GM12891 (cell line): ENCODE data around the gene SESTD1.

ENCODE experiments used
- PAX5 ChIP-seq: IDR thresholded peaks from 2 replicates; pipeline ENCODE4 v1.6.1; 2011; ENCODE audit warnings: low read length, moderate library complexity, mild to moderate bottlenecking; ENCODE audit not compliant: insufficient read depth, severe bottlenecking
- POLR2A ChIP-seq: IDR thresholded peaks from 2 replicates; pipeline ENCODE4 v1.6.1; 2011; ENCODE audit warnings: low read depth, low read length, control low read depth
- POLR2AphosphoS5 ChIP-seq: IDR thresholded peaks from 2 replicates; pipeline ENCODE4 v1.6.1; 2011; ENCODE audit warnings: low read depth, low read length, control low read depth
- POU2F2 ChIP-seq: IDR thresholded peaks from 2 replicates; pipeline ENCODE4 v1.6.1; 2011; ENCODE audit warnings: low read depth, mild to moderate bottlenecking, control low read depth, low read length, moderate library complexity
- SPI1 ChIP-seq: IDR thresholded peaks from 2 replicates; pipeline ENCODE4 v1.6.1; 2011; ENCODE audit warnings: low read depth, low read length, control low read depth
- TAF1 ChIP-seq: IDR thresholded peaks from 2 replicates; pipeline ENCODE4 v1.6.1; 2011; ENCODE audit warnings: low read depth, low read length, control low read depth

DNA sequence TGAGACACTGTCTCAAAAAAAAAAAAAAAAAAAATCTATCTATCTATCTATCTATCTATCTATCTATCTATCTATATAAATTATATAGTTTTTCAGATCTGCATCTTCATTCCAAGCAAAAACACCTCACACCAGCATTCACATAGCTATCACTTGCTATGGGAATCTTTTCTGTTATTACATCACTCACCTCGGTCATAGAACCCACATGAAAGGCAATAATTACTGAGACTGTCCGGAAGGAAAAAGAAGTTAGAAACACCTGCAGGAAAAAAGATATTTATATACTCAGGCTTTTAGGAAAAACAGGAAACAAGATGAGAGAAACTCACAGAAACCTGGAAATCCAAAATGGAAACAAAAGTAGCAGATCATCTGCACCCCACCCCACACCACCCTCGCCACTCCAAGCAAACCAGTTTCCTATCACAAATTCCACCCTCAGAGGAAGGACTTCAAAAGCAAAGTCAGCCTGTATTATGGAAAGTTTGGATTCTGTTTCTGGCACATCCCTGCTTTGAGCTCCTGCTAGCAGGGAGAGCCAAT is 192.7 kb downstream of the SESTD1 start:
- no peak for TF ChIP-seq POLR2A
- no peak for TF ChIP-seq POLR2AphosphoS5
- TF ChIP-seq SPI1: no peak
- no peak for TF ChIP-seq TAF1
- TF ChIP-seq POU2F2: no peak
- TF ChIP-seq PAX5: no peak
